HFFc6 (cell line): Measurements from ENCODE around the gene TMCC1. TPM values are rescaled to one million over a fixed set of nuclear protein-coding genes. Genes with fewer than 3 reads are reported as not detected.

Experiments used
- DNase-seq: peaks from one replicate; pipeline ENCODE4 v3.0.0-alpha.2; 2018
- H3K27ac Mint-ChIP-seq: 2 replicates; pipeline ENCODE4 v1.8.0; 2020; ENCODE audit warnings: mild to moderate bottlenecking, mixed read lengths
- H3K27me3 Mint-ChIP-seq: 2 replicates; pipeline ENCODE4 v1.8.0; 2021; ENCODE audit warnings: mild to moderate bottlenecking, moderate library complexity, mixed read lengths; ENCODE audit not compliant: insufficient read depth
- H3K36me3 Mint-ChIP-seq: 2 replicates; pipeline ENCODE4 v1.8.0; 2021; ENCODE audit warnings: low read depth, mixed read lengths
- H3K4me1 Mint-ChIP-seq: 2 replicates; pipeline ENCODE4 v1.8.0; 2020; ENCODE audit warnings: low read depth, mixed read lengths
- H3K4me3 Mint-ChIP-seq: 2 replicates; pipeline ENCODE4 v1.8.0; 2020; ENCODE audit warnings: mild to moderate bottlenecking, moderate library complexity, mixed read lengths
- H3K9me3 Mint-ChIP-seq: 2 replicates; pipeline ENCODE4 v1.8.0; 2020; ENCODE audit warnings: mild to moderate bottlenecking, mixed read lengths
- total RNA-seq, 6 experiments: library from RNA; stranded (reverse); fragmentation: NEBNext Ultra II Directional; extraction: Animal tissue kit (Norgen Biotek cat#: 25700); gene quantifications; 2 replicates in 1 of 6; 3 replicates in 5 of 6; pipeline ENCODE4 v1.2.3, GENCODE V29; 2021
- TF ChIP-seq, protein P1 (sequence below): fragments of 200-600 bp; sonication (generic); IDR thresholded peaks from 2 replicates; pipeline ENCODE4 v1.5.0; 2021; ENCODE audit warnings: antibody characterized with exemption, mild to moderate bottlenecking

The TMCC1 gene
- total RNA-seq, 6 experiments from 2014 or later = 14.3 to 20.8 (median 16.7) TPM

DNA sequence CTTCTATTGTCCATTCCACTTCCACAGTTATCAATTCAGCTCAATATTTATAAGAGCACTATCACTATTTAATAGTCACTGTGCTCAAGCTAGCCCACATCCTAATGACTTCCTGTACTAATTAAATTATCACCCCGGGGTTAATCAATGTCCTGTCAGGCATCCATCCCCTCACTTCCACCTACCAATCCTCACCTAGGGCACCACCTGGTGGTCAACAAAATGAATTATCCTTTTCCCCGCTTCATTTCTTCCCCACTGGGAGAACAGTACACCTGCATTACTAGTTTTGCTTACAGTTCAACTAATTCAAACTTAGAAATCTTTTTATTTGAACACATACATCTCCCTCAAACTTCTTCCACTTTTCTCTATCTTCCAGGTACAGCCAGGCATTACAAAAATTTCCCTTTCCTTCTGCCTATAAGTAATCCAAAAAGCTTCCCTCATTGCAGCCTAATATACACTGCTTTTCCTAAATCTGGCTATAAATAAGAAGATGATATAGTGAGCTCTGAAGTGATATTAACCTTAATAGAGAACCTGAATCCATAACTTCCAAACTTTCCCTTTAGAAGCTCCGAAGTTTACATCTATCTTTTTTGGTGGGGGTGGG, 68.5 kb downstream of the TMCC1 start:
- peak; percentile 30 for DNase-seq

DNA sequence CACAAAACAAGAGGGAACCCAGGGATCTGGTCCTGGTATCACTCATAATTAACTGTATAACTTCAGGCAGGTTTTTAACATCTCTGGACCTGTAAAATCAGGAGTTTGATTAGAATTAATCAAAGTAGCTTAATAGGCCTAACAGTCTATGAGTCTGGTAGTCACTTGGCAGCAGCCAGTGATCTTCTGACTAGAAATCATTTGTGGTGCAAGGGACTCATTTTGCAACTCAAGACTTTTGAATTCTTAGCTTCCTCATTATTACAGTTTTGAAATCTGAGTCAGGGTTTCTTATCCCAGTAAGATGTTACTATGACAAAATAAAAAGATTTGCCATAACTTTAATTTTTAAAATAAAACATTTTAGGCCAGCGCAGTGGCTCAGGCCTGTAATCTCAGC, 70.8 kb downstream of the TMCC1 start:
- H3K4me3 Mint-ChIP-seq = no peak overlapping the region
- H3K36me3 Mint-ChIP-seq = no peaks in the 10 kb centered on the region
- TF ChIP-seq, protein P1, sequence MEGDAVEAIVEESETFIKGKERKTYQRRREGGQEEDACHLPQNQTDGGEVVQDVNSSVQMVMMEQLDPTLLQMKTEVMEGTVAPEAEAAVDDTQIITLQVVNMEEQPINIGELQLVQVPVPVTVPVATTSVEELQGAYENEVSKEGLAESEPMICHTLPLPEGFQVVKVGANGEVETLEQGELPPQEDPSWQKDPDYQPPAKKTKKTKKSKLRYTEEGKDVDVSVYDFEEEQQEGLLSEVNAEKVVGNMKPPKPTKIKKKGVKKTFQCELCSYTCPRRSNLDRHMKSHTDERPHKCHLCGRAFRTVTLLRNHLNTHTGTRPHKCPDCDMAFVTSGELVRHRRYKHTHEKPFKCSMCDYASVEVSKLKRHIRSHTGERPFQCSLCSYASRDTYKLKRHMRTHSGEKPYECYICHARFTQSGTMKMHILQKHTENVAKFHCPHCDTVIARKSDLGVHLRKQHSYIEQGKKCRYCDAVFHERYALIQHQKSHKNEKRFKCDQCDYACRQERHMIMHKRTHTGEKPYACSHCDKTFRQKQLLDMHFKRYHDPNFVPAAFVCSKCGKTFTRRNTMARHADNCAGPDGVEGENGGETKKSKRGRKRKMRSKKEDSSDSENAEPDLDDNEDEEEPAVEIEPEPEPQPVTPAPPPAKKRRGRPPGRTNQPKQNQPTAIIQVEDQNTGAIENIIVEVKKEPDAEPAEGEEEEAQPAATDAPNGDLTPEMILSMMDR = no peak
- no peak overlapping the region for H3K27ac Mint-ChIP-seq
- no peaks in the 10 kb centered on the region for H3K9me3 Mint-ChIP-seq
- no peaks in the 10 kb centered on the region for H3K27me3 Mint-ChIP-seq
- H3K4me1 Mint-ChIP-seq = peaks cover 6% of the 10 kb centered on the region
- DNase-seq = peak; percentile 50

More for the DNA sequence above, 68.5 kb downstream of the TMCC1 start:
- Mint-ChIP-seq H3K27ac (no peak overlapping the region), H3K4me1 (peaks cover 22% of the 10 kb centered on the region), H3K4me3 (no peak overlapping the region), H3K27me3 (no peaks in the 10 kb centered on the region), H3K9me3 (no peaks in the 10 kb centered on the region), H3K36me3 (no peaks in the 10 kb centered on the region)
- TF ChIP-seq, protein P1 = peak; percentile 94

DNA sequence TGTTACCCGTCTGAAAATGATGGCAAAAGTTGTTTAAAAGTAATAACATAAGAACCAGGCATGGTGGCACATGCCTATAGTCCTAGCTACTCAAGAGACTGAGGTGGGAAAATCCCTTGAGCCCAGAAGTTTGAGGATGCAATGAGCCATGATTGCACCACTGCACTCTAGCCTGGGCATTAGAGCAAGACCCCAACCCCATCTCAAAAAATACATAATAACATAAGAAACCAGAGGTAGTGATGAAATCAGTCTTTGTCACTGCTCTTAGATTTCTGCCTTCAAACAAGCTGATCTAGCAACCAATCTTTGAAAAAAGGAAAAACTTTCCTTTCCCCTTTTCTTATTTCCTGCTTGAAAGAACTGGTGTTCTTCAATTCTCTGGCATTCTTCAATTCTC, 71.3 kb downstream of the TMCC1 start:
- Mint-ChIP-seq H3K27me3 (no peaks in the 10 kb centered on the region), H3K27ac (no peak overlapping the region), H3K36me3 (no peaks in the 10 kb centered on the region), H3K9me3 (no peaks in the 10 kb centered on the region), H3K4me1 (peaks cover 6% of the 10 kb centered on the region), H3K4me3 (no peak overlapping the region)
- no peak for DNase-seq
- TF ChIP-seq, protein P1 = no peak

DNA sequence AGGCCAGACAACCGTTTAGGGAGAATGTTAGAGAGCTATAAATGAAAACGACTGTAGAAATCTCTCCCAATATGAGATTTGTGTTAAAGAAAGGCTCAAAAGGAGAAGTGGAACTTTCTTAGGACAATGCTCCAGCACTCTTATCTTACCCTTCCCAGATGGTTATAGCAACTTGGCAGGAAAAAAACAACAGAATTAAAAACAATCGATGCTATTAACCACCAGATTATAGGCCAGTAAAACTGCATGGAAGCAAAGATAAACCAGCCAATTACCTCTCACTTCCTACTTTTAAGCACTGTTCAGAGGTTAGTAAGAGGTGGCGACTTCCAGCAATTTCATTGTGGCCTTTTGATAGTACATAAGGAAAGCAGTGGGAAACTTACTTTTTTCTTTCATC, 72.9 kb downstream of the TMCC1 start:
- Mint-ChIP-seq H3K27me3 (no peaks in the 10 kb centered on the region), H3K4me1 (peaks cover 6% of the 10 kb centered on the region), H3K4me3 (no peak overlapping the region), H3K9me3 (no peaks in the 10 kb centered on the region), H3K27ac (no peak overlapping the region), H3K36me3 (no peaks in the 10 kb centered on the region)
- no peak for DNase-seq
- TF ChIP-seq, protein P1 = no peak

DNA sequence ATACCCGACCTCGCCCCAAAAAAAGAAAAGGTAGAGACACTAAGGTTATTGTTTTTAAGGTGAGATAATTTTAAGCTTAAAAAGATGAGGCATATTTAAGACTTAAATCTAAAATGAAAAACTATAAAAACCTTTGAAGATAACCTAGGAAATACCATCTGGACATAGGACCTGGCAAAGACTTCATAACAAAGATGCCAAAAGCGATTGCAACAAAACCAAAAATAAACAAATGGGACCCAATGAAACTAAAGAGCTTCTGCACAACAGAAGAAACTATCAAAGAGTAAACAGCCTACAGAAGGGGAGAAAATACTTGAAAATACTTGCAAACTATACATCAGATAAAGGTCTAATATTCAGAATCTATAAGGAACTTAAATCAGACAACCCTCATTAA, 80.9 kb downstream of the TMCC1 start:
- Mint-ChIP-seq H3K36me3 (no peaks in the 10 kb centered on the region), H3K9me3 (no peaks in the 10 kb centered on the region), H3K4me1 (no peaks in the 10 kb centered on the region), H3K27ac (no peak overlapping the region), H3K27me3 (no peaks in the 10 kb centered on the region; the same call in 1 of the 2 replicates), H3K4me3 (no peak overlapping the region)
- DNase-seq = no peak
- TF ChIP-seq, protein P1 = no peak

DNA sequence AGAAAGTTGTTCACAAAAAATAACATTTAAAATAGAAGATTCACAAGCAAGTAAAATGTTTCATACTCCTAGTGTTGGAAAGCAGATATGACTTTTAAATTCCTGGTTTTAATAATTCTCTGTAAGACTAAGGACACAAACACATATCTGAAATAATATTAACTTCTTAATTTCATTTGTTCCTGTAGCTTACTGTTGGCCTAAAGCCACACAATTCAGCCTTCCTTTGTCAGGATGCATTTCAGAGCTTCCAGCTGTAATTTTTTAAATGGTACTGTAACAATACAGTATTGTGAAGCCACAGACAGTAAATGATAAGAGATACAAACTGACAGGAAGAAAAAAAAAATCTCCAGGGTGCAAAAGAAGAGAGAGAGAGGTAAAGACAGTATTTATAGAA, 84.2 kb downstream of the TMCC1 start:
- Mint-ChIP-seq H3K4me3 (no peak overlapping the region), H3K4me1 (no peaks in the 10 kb centered on the region), H3K27me3 (no peaks in the 10 kb centered on the region; the same call in 1 of the 2 replicates), H3K36me3 (no peaks in the 10 kb centered on the region), H3K9me3 (no peaks in the 10 kb centered on the region), H3K27ac (no peak overlapping the region)
- TF ChIP-seq, protein P1 = peak; percentile 29; the same call in 1 of the 2 replicates
- no peak for DNase-seq
